ENCODE results near the gene LRRC53.

The LRRC53 gene

DNA sequence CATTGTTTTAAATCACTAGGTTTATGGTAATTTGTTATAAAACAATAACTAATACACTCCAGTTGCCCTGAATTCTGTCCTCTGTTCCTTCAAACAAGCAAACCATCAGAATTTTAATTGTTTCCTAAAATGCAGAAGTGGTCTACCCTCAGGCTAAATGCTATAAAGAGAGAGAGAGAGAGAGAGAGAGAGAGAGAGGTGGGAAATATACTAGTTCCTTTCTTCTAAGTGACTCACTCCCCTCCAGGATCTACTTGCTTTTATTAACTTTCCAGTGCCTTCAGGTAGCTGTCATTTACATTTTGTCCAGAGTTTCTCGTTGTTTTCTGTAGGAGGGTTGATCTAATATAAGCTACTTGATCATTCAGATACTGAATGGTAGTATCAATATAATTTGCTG lies 26.4 kb downstream of the LRRC53 start:
- DNase-seq: no peak

DNA sequence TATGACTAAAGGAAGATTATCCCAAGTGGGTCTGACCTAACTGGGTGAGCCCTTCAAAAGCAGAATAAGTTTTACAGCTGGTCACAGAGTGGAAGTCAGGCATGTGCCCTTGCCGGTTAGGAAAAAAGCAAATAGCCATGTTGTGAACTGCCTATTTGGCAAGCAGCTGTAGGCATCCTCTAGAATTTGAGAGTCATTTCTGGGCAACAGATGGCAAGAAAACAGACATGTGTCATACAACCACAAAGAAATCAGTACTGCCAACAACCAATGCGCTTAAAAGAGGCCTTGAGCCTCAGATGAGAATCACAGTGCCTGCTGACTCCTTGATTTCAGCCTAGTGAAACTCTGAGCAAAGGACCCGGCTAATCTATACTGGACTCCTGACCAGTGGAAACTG lies 26.8 kb downstream of the LRRC53 start:
- DNase-seq: no peak

GRCh38 chr1:74481607-74482006 lies 30.8 kb downstream of the LRRC53 start:
- DNase-seq: no peak

- no peak for DNase-seq
These were observed 32.3 kb downstream of the LRRC53 start for GRCh38 chr1:74480068-74480467.

DNA sequence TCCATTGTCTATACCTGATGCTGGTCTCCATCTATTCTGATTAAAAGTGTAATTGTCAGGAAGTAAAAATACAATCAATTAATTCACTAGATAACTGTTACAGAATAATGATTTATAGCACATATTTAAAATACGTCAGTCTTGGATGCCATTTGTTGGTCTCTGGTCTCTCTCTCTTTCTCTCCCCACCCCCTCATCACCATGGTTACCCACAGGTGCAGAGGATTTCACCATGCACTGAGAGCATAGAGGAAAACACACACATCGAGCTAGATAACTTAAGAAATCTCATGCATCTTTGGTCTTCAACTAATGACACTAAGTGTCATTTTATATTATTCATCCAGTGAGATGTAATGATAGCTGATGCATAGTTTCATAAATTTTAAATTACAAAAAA lies 33.4 kb downstream of the LRRC53 start:
- DNase-seq: no peak

DNA sequence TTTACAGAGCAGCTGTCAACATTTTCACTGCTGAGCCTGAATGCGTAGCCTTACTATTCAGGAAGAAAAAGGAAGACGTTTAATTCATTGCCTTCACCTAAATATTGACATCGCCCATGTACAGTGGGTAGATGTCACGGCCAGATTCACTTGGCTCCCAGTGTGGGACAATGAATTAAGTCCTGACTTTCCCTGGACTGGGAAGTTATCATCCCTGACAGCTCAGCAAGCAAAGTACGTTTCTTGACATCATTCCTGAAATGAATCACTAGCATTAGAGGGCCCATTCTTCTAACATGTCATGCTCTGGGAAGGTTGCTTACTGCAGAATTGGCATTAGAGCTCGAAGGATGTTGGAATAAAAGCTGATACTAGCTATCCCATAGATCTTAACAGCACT lies 37.8 kb downstream of the LRRC53 start:
- no peak for DNase-seq

DNA sequence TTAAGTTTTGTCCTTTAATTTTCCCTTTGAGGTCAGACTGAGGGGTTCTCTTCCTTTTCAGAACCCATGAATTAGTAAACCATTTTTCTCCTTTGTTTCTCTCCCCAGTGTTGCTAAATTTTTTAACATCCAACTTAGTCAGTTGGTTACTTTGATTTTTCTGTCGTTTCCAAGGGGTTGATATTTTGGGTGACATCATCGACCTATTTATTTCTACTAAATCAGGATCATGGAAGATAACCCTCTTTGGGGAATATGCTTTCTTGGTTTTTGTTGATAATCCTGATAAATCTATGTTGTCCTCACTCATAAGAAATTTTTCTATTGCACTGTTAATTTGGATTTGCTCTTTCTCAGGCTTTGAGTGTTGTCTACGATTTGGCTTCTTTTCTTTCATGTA lies 40.9 kb downstream of the LRRC53 start:
- DNase-seq: no peak

GRCh38 chr1:74470936-74471335 lies 41.5 kb downstream of the LRRC53 start:
- no peak for DNase-seq

DNA sequence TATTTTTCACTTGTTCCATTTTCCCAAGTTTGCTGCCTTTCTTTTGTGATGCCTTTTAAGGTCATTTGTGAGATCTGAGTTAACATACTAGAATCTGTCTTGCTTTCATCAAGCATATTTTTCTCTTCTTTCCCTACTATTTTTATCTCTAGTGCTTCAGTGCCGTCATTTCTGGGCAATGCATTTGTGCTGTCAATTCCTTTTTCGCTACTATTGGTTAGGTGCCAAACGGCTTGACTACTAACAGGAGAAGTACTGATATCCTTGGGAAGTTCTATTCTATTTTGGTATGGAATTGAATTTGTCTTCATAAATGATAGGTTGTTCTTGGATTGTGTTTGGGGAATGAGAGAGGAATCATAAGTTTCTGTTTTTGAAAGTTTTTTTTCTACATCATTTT lies 42.2 kb downstream of the LRRC53 start:
- no peak for DNase-seq

DNA sequence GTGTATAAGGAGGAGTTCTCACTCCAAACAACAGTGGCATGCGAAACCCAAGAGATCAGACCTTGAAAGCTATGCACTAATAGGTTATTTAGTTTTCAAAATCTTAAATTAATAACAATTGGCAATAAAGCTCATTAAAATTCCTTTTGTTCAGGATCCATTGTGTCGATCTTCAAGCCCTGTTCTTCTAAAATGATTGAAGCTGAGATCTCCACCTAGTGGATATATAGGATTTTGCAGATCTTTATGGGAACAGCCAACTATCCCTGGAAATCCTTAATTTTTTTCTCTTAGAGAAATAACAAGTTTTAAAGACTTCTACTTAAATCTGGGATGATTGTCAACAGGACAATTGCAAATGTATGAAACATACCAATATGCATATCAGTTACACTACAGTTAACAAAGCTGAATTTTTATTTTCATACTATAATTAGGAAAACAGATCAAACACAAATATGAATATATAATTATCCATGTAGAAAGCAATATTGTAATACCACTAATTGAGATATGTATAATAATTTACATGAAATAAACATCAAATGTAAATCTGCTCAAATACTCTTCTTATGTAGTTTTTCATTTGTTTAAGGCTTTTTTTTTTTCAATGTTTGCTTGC lies 43.3 kb downstream of the LRRC53 start:
- DNase-seq: no peak

- no peak for DNase-seq
These were observed 44.5 kb downstream of the LRRC53 start for GRCh38 chr1:74467786-74468377.

- no peak for DNase-seq
These were observed 47.2 kb downstream of the LRRC53 start for GRCh38 chr1:74465193-74465681.

DNA sequence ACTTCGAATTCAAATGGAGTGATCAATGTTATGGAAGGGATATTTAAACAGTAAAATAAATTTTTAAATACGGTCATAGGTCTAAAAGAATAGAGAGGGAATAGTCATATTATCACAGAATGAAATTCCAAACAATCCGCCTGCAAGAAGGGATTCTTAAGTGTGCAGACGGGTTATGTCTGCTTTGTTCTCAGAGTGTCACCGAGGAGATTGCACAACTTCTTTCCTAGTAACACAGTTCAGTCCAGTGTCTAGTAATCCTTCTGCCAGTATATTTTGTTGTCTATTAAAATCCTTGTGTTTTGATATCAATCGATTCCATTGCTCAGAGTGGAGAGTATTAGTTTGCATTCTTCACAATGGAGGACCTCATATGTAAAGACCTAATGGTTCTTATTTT lies 48.4 kb downstream of the LRRC53 start:
- DNase-seq: no peak

DNA sequence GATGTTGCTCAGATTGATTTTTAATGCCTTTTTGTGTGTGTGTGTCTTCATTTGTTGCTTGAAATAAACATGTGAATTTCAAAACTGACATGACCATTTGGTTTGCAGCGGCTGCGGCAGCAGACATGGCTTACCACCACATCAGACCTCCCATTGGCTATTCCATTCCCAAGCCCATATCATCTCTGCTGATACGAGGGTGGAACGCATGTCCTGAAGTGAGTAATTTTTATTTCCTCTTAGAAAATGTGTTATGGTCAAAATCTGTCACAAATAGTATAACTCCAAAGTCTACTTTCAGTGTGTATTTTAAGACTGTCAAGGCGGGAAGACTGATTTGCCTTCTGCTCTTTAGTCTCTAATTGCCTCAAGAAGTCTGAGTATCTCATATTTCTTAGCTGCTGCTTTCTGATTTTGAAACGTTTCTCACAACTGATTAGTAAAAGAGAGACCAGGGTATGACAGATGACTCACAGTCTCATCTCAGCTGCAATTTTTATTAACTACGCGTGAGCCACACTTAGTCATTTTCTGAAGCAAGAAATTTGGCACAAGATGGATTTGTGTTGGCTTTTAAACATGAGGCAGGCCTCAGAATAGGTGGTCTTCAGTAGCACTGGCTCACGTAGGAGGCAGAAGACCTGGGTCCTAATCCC lies 49.0 kb downstream of the LRRC53 start:
- DNase-seq: no peak

GRCh38 chr1:74457253-74457652 lies 55.2 kb downstream of the LRRC53 start:
- no peak for DNase-seq

- DNase-seq: no peak
These were observed 57.0 kb downstream of the LRRC53 start for GRCh38 chr1:74455390-74455789.

DNA sequence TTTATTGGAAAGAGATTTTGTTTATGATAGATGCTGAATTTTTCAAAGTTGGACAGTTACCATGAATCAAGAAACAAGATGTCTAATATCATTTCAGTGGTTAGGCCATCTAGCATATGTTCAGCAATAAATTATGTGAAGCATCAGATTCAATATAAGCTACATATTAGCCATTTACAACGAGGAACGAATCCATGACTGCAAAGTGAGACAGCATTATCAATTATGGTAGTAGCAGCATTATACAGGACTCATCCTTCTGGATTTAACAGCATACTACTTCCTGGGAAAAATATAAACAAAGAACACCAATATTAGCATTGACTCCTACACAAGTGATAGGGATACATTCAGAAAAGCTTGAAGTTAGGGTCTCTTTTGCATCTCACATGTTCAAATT lies 59.1 kb downstream of the LRRC53 start:
- no peak for DNase-seq

GRCh38 chr1:74452035-74452434 lies 60.4 kb downstream of the LRRC53 start:
- DNase-seq: no peak

- DNase-seq: no peak
These were observed 75.4 kb downstream of the LRRC53 start for GRCh38 chr1:74437035-74437434.

DNA sequence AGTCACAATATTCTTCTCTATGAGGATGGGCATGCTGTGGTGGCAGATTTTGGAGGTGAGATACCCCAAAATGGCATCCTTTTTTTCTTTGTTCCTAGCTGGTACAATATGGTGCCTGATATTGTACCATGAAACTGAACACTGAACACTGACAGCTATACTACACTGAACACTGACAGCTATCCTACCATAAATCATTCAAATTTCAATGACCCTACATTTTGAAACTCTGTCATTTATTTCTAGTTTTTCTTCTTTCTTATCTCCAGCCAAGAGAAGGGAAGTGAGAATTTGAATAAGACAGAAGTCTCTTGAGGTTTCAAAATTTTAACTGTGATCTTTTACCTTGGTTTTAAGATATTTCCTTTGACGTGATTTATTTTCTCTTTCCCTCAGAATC lies 76.3 kb downstream of the LRRC53 start:
- no peak for DNase-seq

DNA sequence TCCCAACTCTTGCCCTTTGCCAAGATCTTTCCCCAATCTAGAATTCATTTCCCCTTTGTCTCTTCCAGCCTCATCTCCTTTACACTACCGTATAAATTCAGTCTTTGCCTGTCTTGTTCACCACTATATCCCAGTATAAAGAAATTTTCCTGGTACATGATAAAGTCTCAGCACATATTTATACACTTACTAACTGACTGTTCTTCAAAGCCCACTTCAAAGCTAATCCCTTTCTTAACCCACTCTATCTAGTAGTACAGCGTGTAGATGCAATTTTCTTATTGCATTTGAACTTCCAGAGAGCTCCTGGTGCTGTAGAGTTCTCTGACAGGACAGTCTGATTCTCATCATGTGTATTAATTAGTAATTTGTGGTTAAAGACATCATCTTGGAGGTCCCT lies 78.1 kb downstream of the LRRC53 start:
- no peak for DNase-seq

- no peak for DNase-seq
These were observed 80.1 kb downstream of the LRRC53 start for GRCh38 chr1:74432325-74432724.

GRCh38 chr1:74431531-74431930 lies 80.9 kb downstream of the LRRC53 start:
- no peak for DNase-seq

GRCh38 chr1:74430342-74430934 lies 82.0 kb downstream of the LRRC53 start:
- DNase-seq: no peak
